EH (cell line): ENCODE measurements around the gene PXDC1.

Experiments
- DNase-seq: peaks from one replicate; pipeline ENCODE4 v3.0.0-alpha.2; 2015; ENCODE audit warnings: low read depth

PXDC1 gene

GRCh38 chr6:3746696-3747095 is 4.8 kb downstream of the PXDC1 start:
- no peak for DNase-seq

GRCh38 chr6:3746119-3746691 is 5.3 kb downstream of the PXDC1 start:
- no peak for DNase-seq

GRCh38 chr6:3745566-3746118 is 5.9 kb downstream of the PXDC1 start:
- DNase-seq, result no peak

GRCh38 chr6:3744901-3745470 is 6.5 kb downstream of the PXDC1 start:
- DNase-seq, result no peak

GRCh38 chr6:3744211-3744900 is 7.2 kb downstream of the PXDC1 start:
- peak; percentile 41 for DNase-seq

- DNase-seq, result no peak
Measured at GRCh38 chr6:3743541-3743940, 8.0 kb downstream of the PXDC1 start.

GRCh38 chr6:3742426-3743344 is 8.8 kb downstream of the PXDC1 start:
- peak; percentile 71 for DNase-seq

GRCh38 chr6:3742076-3742425 is 9.5 kb downstream of the PXDC1 start:
- DNase-seq, result no peak

- DNase-seq, result no peak
Measured at GRCh38 chr6:3741477-3741871, 10.0 kb downstream of the PXDC1 start.

GRCh38 chr6:3740551-3741476 is 10.7 kb downstream of the PXDC1 start:
- DNase-seq, result no peak

- no peak for DNase-seq
Measured at GRCh38 chr6:3739311-3739897, 12.1 kb downstream of the PXDC1 start.

GRCh38 chr6:3738381-3739131 is 13.0 kb downstream of the PXDC1 start:
- peak; percentile 42 for DNase-seq

- DNase-seq, result no peak
Measured at GRCh38 chr6:3737831-3738210, 13.7 kb downstream of the PXDC1 start.

- DNase-seq, result no peak
Measured at GRCh38 chr6:3737149-3737830, 14.2 kb downstream of the PXDC1 start.

GRCh38 chr6:3735029-3735605 is 16.4 kb downstream of the PXDC1 start:
- no peak for DNase-seq

- no peak for DNase-seq
Measured at GRCh38 chr6:3734023-3734422, 17.5 kb downstream of the PXDC1 start.

GRCh38 chr6:3733321-3733925 is 18.1 kb downstream of the PXDC1 start:
- DNase-seq, result no peak

- peak; percentile 75 for DNase-seq
Measured at GRCh38 chr6:3732345-3733141, 19.0 kb downstream of the PXDC1 start.
